ENCODE results near the gene KIAA1217.

KIAA1217 gene

GRCh38 chr10:24561453-24561852 is 352.5 kb downstream of the KIAA1217 start:
- DNase-seq: no peak

GRCh38 chr10:24568042-24568441 is 359.1 kb downstream of the KIAA1217 start:
- no peak for DNase-seq

- DNase-seq: no peak
Measured at GRCh38 chr10:24569330-24569796, 360.4 kb downstream of the KIAA1217 start.

- no peak for DNase-seq
Measured at GRCh38 chr10:24569828-24570657, 361.1 kb downstream of the KIAA1217 start.

- DNase-seq: no peak
Measured at GRCh38 chr10:24570658-24571426, 361.9 kb downstream of the KIAA1217 start.

- no peak for DNase-seq
Measured at GRCh38 chr10:24571870-24572450, 363.0 kb downstream of the KIAA1217 start.

- no peak for DNase-seq
Measured at GRCh38 chr10:24574161-24574560, 365.2 kb downstream of the KIAA1217 start.

GRCh38 chr10:24574578-24575155 is 365.7 kb downstream of the KIAA1217 start:
- no peak for DNase-seq

- DNase-seq: no peak
Measured at GRCh38 chr10:24575481-24576002, 366.6 kb downstream of the KIAA1217 start.

GRCh38 chr10:24579448-24579847 is 370.5 kb downstream of the KIAA1217 start:
- DNase-seq: no peak

GRCh38 chr10:24579906-24580305 is 371.0 kb downstream of the KIAA1217 start:
- no peak for DNase-seq

GRCh38 chr10:24589265-24589664 is 380.3 kb downstream of the KIAA1217 start:
- DNase-seq: no peak

- no peak for DNase-seq
Measured at GRCh38 chr10:24590697-24591457, 381.9 kb downstream of the KIAA1217 start.

GRCh38 chr10:24596217-24596930 is 387.4 kb downstream of the KIAA1217 start:
- no peak for DNase-seq

- DNase-seq: no peak
Measured at GRCh38 chr10:24597426-24597825, 388.5 kb downstream of the KIAA1217 start.
